SK-N-SH treated with all-trans-retinoic acid at 6 μM for 48 hours (cell line): ENCODE results near the gene CFAP74.

ENCODE experiments used
- ATAC-seq: fragments of 200-7000 bp; cut with Tn5 transposase; 3 replicates; pipeline ENCODE4 v1.9.1; 2020; ENCODE audit warnings: mild to moderate bottlenecking, moderate library complexity
- ARNTL ChIP-seq: fragments of 450-650 bp; formaldehyde crosslinking; IDR thresholded peaks from 2 replicates; pipeline ENCODE4 v1.5.0; 2020; ENCODE audit warnings: low read depth, mild to moderate bottlenecking, moderate library complexity, borderline replicate concordance
- BACH2 ChIP-seq: fragments of 250-450 bp; sonication (Bioruptor Pico); IDR thresholded peaks from 2 replicates; pipeline ENCODE4 v1.9.0; 2021; ENCODE audit warnings: mild to moderate bottlenecking, borderline replicate concordance
- CSDC2 ChIP-seq: fragments of 250-450 bp; sonication (Bioruptor Pico); IDR thresholded peaks from 2 replicates; pipeline ENCODE4 v1.5.0; 2020; ENCODE audit warnings: mild to moderate bottlenecking, moderate library complexity
- GLIS3 ChIP-seq: fragments of 250-450 bp; sonication (Bioruptor Pico); IDR thresholded peaks from 2 replicates; pipeline ENCODE4 v1.5.0; 2020; ENCODE audit warnings: mild to moderate bottlenecking, moderate library complexity
- ISL1 ChIP-seq: fragments of 250-450 bp; sonication (Bioruptor Pico); IDR thresholded peaks from 2 replicates; pipeline ENCODE4 v2.1.2; 2022; ENCODE audit warnings: mild to moderate bottlenecking, moderate library complexity
- OSR1 ChIP-seq: fragments of 250-450 bp; sonication (Bioruptor Pico); IDR thresholded peaks from 2 replicates; pipeline ENCODE4 v1.8.0; 2022; ENCODE audit warnings: moderate library complexity, mild to moderate bottlenecking, inconsistent platforms
- PATZ1 ChIP-seq: fragments of 250-450 bp; sonication (Bioruptor Pico); IDR thresholded peaks from 2 replicates; pipeline ENCODE4 v1.8.0; 2020; ENCODE audit warnings: mild to moderate bottlenecking, moderate library complexity, borderline replicate concordance
- PPARA ChIP-seq: fragments of 250-450 bp; sonication (Bioruptor Pico); IDR thresholded peaks from 2 replicates; pipeline ENCODE4 v1.5.0; 2020; ENCODE audit warnings: mild to moderate bottlenecking, borderline replicate concordance
- RARB ChIP-seq: fragments of 250-450 bp; sonication (Bioruptor Pico); IDR thresholded peaks from 2 replicates; pipeline ENCODE4 v1.8.0; 2021; ENCODE audit warnings: mild to moderate bottlenecking, moderate library complexity
- SNAI2 ChIP-seq: fragments of 250-450 bp; sonication (Bioruptor Pico); IDR thresholded peaks from 2 replicates; pipeline ENCODE4 v1.5.0; 2020; ENCODE audit warnings: mild to moderate bottlenecking, moderate library complexity
- TCF4 ChIP-seq: fragments of 250-450 bp; sonication (Bioruptor Pico); IDR thresholded peaks from 2 replicates; pipeline ENCODE4 v1.8.0; 2021; ENCODE audit warnings: mild to moderate bottlenecking, moderate library complexity, borderline replicate concordance
- TOX ChIP-seq: fragments of 250-450 bp; sonication (Bioruptor Pico); IDR thresholded peaks from 2 replicates; pipeline ENCODE4 v1.8.0; 2021; ENCODE audit warnings: mild to moderate bottlenecking, moderate library complexity, borderline replicate concordance
- ZFP3 ChIP-seq: fragments of 250-450 bp; sonication (Bioruptor Pico); IDR thresholded peaks from 2 replicates; pipeline ENCODE4 v1.5.0; 2020; ENCODE audit warnings: mild to moderate bottlenecking, moderate library complexity
- ZNF565 ChIP-seq: fragments of 450-650 bp; formaldehyde crosslinking; conservative IDR thresholded peaks from 2 replicates; pipeline ENCODE4 v1.5.0; 2020; ENCODE audit warnings: low read depth, mild to moderate bottlenecking, moderate library complexity
- ZNF70 ChIP-seq: fragments of 450-650 bp; formaldehyde crosslinking; IDR thresholded peaks from 2 replicates; pipeline ENCODE4 v1.5.0; 2020; ENCODE audit warnings: mild to moderate bottlenecking, moderate library complexity
- ZNF8 ChIP-seq: fragments of 450-650 bp; formaldehyde crosslinking; IDR thresholded peaks from 2 replicates; pipeline ENCODE4 v1.5.0; 2020; ENCODE audit warnings: mild to moderate bottlenecking, moderate library complexity
- TF ChIP-seq, protein P1 (sequence below): fragments of 250-450 bp; sonication (Bioruptor Pico); IDR thresholded peaks from 2 replicates; pipeline ENCODE4 v1.5.0; 2020; ENCODE audit warnings: mild to moderate bottlenecking, moderate library complexity
- TF ChIP-seq, protein P2 (sequence below): fragments of 250-450 bp; sonication (Bioruptor Pico); IDR thresholded peaks from 2 replicates; pipeline ENCODE4 v1.5.1; 2021; ENCODE audit warnings: mild to moderate bottlenecking, moderate library complexity
- TF ChIP-seq, protein P3 (sequence below): fragments of 250-450 bp; sonication (Bioruptor Pico); IDR thresholded peaks from 2 replicates; pipeline ENCODE4 v1.5.1; 2020; ENCODE audit warnings: low read depth, mild to moderate bottlenecking, moderate library complexity

CFAP74 gene

GRCh38 chr1:2018217-2019171, 14.9 kb upstream of the CFAP74 start:
- no peak for TF ChIP-seq PPARA (CRISPR knock-in tag)
- no peak for TF ChIP-seq PATZ1 (CRISPR knock-in tag)
- no peak for TF ChIP-seq ARNTL (CRISPR knock-in tag)
- TF ChIP-seq ISL1 (CRISPR knock-in tag), result no peak
- no peak for TF ChIP-seq ZNF70 (CRISPR knock-in tag)
- TF ChIP-seq, protein P1, sequence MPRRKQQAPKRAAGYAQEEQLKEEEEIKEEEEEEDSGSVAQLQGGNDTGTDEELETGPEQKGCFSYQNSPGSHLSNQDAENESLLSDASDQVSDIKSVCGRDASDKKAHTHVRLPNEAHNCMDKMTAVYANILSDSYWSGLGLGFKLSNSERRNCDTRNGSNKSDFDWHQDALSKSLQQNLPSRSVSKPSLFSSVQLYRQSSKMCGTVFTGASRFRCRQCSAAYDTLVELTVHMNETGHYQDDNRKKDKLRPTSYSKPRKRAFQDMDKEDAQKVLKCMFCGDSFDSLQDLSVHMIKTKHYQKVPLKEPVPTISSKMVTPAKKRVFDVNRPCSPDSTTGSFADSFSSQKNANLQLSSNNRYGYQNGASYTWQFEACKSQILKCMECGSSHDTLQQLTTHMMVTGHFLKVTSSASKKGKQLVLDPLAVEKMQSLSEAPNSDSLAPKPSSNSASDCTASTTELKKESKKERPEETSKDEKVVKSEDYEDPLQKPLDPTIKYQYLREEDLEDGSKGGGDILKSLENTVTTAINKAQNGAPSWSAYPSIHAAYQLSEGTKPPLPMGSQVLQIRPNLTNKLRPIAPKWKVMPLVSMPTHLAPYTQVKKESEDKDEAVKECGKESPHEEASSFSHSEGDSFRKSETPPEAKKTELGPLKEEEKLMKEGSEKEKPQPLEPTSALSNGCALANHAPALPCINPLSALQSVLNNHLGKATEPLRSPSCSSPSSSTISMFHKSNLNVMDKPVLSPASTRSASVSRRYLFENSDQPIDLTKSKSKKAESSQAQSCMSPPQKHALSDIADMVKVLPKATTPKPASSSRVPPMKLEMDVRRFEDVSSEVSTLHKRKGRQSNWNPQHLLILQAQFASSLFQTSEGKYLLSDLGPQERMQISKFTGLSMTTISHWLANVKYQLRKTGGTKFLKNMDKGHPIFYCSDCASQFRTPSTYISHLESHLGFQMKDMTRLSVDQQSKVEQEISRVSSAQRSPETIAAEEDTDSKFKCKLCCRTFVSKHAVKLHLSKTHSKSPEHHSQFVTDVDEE (CRISPR knock-in tag), result no peak
- TF ChIP-seq, protein P2, sequence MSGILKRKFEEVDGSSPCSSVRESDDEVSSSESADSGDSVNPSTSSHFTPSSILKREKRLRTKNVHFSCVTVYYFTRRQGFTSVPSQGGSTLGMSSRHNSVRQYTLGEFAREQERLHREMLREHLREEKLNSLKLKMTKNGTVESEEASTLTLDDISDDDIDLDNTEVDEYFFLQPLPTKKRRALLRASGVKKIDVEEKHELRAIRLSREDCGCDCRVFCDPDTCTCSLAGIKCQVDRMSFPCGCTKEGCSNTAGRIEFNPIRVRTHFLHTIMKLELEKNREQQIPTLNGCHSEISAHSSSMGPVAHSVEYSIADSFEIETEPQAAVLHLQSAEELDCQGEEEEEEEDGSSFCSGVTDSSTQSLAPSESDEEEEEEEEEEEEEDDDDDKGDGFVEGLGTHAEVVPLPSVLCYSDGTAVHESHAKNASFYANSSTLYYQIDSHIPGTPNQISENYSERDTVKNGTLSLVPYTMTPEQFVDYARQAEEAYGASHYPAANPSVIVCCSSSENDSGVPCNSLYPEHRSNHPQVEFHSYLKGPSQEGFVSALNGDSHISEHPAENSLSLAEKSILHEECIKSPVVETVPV (CRISPR knock-in tag), result no peak

DNA sequence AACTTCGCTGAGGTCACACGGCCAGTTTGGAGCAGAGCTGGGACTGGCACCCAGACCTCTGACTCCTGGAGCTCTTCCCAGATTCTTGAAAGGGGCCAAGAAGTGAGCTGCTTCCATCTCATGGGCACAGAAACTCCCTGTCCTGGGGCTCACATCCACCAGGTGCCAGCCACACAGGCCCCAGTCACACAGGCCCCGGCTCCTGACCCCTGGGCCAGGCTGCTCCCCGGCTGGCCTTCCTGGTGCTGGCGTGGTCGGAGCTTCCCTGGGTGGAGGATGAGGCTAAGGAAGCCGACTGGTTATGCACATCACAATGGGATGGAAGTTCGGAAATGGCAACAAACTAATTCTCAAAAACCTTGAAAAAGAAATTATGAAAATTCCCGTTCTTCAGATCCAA, 12.5 kb upstream of the CFAP74 start:
- TF ChIP-seq ISL1 (CRISPR knock-in tag) (no peak), GLIS3 (CRISPR knock-in tag) (no peak), ARNTL (CRISPR knock-in tag) (no peak), OSR1 (CRISPR knock-in tag) (no peak), ZNF70 (CRISPR knock-in tag) (no peak), RARB (no peak), BACH2 (CRISPR knock-in tag) (no peak), ZFP3 (no peak), SNAI2 (CRISPR knock-in tag) (no peak), PATZ1 (CRISPR knock-in tag) (no peak), TCF4 (CRISPR knock-in tag) (no peak), CSDC2 (CRISPR knock-in tag) (no peak), ZNF565 (CRISPR knock-in tag) (no peak), ZNF8 (no peak), TOX (CRISPR knock-in tag) (no peak)
- TF ChIP-seq, protein P1 (CRISPR knock-in tag), result no peak
- TF ChIP-seq, protein P3, sequence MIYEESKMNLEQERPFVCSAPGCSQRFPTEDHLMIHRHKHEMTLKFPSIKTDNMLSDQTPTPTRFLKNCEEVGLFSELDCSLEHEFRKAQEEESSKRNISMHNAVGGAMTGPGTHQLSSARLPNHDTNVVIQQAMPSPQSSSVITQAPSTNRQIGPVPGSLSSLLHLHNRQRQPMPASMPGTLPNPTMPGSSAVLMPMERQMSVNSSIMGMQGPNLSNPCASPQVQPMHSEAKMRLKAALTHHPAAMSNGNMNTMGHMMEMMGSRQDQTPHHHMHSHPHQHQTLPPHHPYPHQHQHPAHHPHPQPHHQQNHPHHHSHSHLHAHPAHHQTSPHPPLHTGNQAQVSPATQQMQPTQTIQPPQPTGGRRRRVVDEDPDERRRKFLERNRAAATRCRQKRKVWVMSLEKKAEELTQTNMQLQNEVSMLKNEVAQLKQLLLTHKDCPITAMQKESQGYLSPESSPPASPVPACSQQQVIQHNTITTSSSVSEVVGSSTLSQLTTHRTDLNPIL (CRISPR knock-in tag), result no peak
- TF ChIP-seq, all 23 proteins: peak for 0
- ATAC-seq, result no peak

More at GRCh38 chr1:2018217-2019171, 14.9 kb upstream of the CFAP74 start:
- no peak for ATAC-seq
